Measurements from ENCODE around the gene KIF5B.
"Not testable (repeated sequence)": the region's sequence is repeated elsewhere in the genome, so short reads cannot be mapped to it uniquely, and the experiment has no call there.

The KIF5B gene

DNA sequence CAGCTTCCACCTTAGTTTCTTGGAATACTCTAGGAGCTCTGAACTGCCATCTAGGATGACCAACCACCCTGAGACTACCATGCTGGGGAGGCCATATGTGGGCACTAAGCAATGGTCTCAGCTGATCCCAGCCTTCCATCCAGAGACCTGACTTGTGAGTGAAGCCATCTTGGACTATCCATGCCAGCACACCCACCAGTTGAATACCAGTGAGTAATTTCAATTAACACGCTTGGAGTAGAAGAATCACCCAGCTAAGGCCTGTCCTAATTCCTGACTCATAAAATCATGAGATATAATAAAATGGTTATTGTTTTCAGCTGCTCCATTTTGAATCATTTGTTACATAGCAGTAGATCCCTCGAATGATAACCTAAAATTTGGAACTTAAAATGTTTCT is 5.2 kb upstream of the KIF5B start:
- DNase-seq (ENCODE audit: insufficient read length, low spot score) (no peak), FAIRE-seq (no peak)

DNA sequence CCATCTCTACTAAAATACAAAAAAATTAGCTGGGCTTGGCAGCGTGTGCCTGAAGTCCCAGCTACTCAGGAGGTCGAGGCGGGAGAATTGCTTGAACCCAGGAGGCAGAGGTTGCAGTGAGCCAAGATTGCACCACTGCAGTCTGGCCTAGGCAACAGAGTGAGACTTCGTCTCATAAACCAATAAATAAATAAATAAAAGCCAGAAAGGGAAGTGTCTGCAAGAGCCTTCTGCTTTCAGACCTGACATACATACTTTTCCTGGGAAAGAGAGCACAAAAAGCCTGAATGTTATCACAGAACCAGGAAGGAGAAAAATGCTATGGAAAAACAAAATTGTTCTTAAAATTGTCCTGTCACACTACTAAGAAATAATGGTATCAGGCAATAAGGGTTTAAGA is 4.1 kb upstream of the KIF5B start:
- FAIRE-seq (no peak), DNase-seq (ENCODE audit: insufficient read length, low spot score) (no peak)

DNA sequence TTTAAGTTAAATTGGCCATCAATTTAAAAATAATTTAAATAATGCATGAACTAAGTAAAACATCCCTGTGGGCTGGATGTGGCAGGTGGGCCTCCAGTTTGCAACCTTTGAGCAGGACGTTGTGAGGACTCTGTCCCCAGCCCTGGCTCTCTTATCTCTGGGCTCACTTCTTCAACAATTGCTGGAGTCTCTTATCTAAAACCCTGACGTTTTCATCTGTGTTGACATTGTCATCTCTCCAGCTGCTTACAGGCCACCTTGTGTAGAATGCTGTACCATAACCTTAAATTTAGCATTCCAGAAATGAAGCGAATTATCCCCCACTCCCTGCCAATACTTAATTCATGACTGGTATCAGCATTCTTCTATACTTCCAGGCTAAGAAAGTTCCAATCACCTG is 3.2 kb upstream of the KIF5B start:
- FAIRE-seq, result no peak
- DNase-seq (ENCODE audit: insufficient read length, low spot score), result no peak

DNA sequence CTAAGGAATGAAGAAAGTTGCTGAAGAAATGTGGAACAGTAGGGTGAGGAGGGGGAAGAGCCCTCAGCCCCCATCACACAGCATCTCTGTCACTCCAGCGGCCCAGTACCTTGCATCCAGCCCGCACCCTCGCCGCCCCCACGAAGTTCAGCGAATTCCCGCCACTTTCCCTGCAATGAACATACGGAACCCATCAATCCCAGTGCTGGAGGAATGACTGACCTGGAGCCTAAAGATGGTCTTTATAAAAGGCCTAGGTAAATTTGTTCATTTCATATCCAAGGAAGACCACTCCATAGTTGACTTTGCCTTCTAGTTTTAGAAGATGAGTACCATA is 779 bp upstream of the KIF5B start:
- FAIRE-seq, result no peak
- no peak for DNase-seq (ENCODE audit: insufficient read length, low spot score)

DNA sequence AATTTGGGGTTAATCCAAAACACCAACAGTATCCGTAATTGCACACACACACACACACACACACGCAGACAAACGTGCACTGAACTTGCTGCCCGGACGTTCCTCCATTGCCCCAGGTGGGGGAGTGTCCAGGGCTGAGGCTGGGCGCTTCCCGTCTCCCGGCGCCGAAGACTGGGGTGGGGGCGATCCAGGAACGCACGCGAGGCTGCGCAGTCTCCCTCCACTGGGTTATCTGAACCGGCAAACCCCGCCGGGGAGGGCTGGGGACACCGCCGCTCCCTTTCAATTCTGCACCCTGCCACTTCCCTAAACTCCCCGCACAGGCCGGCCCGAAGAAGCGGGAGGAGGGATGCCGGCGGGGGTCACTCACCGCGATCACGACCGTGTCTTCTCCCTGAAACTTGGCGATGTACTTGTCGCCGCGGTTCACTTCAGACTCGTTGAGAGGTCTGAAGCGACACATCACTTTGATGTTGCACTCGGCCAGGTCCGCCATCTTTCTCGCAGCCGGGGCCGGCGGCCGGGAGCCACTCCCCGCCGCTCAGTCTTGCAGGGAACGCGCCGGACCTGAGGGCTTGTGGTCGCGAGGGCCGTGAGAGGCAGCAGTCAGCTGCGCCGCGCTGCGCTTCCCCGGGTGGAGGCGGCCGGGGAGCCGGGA is 618 bp downstream of the KIF5B start:
- FAIRE-seq (peak; percentile 11), DNase-seq (ENCODE audit: insufficient read length, low spot score) (peak; percentile 25)

DNA sequence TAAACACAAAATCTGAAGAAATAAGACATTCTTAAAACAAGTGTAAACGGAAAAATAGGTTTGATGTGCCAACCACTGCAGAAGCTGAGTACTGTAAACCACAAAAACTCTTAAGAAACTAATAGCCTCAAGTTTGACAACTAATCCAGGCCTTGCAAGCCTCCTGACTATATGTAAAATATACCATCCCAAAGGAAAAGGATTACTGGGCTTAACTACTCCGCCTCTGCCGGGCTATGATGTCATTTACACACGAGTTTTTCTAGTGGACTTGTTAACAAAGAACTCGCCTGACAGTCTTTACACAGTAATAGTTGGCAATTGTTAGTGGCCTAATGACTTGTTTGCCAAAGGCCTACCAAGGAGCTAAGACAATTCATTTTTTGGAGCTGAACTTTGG is 2.1 kb downstream of the KIF5B start:
- DNase-seq (ENCODE audit: insufficient read length, low spot score) (no peak), FAIRE-seq (no peak)

DNA sequence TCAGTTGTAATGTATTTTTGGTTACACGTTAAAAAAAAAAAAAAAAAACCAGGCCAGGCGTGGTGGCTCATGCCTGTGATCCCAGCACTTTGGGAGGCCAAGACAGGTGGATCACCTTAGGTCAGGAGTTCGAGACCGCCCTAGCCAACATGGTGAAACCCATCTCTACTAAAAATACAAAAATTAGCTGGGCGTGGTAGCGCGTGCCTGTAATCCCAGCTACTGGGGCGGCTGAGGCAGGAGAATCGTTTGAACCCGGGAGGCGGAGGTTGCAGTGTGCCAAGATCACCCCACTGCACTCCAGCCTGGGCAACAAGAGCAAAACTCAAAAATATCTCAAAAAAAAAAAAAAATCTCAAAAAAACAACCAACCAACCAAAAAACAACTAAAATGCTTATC is 2.8 kb downstream of the KIF5B start:
- not testable (repeated sequence) for DNase-seq (ENCODE audit: insufficient read length, low spot score); FAIRE-seq

DNA sequence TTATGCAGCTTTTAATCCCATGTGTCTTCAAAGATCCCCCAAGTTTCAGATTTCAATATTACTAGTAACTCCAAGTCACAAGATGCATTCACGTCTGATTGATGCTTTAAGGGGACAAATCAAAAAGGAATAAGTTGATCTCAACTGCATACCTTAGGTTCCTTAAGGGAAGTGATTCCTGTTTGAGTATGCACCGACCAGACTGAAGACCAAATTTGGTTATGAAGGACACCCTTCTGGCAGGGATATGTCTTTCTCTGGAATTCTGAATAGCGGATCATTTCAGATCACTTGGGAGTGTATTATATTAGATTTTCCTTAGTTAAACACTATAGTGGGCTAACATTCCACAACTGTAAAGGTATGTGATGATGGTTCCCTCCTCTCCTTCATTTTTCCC is 4.3 kb downstream of the KIF5B start:
- FAIRE-seq (no peak), DNase-seq (ENCODE audit: insufficient read length, low spot score) (no peak)

DNA sequence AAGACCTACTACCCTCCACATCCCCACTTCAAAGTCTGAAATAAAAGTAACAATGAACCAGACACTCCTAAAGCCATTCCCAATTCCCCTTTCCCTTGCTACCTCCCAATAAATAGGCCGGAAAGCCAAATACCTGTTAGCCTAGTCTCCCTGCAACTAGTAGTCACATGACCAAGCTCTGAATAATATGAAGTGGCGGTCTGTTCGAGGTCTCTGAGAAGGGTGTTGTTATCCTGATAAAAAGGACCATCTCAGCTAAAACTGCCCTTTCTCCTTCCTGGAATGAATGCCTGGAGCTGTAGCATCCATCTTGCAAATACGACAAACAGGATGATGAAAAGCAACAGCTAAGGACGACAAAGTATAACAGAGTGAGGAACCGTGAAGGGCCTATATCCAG is 6.0 kb downstream of the KIF5B start:
- no peak for DNase-seq (ENCODE audit: insufficient read length, low spot score)
- no peak for FAIRE-seq

DNA sequence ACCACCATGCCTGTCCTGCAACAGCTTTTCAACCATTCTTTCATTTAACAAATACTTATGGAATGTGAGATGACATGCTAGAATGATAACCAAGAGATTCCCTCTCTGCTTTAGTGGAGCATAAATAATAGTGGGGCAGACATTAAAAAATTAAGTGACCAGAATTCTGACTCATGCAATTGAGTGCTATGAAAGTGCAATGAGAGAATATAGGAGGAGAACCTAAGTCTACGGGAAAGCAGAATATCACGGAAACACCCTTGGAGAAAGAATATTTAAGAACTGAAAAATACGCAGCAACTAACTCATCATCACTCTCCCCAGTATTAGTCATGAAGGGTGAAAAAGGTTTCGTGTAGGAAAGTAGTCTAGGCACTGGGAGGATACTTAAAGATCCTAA is 7.1 kb downstream of the KIF5B start:
- no peak for DNase-seq (ENCODE audit: insufficient read length, low spot score)
- no peak for FAIRE-seq

DNA sequence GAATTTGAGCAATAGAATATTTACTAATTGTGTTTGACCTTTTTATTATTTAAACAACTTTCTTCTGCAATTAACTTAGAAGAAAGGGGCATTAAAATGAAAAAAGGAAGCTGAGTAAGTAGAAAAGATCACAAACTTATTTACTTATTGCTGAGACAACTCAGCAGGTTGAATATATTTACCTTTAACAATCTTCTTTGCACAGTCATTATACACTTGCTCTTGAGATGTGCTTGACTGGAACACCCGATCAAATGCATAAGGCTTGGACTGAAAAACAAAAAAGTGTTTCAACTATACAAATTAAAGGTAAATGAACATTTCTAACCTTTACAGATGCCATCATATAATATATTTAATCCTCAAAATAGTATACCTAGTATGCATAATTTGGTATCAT is 7.9 kb downstream of the KIF5B start:
- no peak for DNase-seq (ENCODE audit: insufficient read length, low spot score)
- FAIRE-seq, result no peak

DNA sequence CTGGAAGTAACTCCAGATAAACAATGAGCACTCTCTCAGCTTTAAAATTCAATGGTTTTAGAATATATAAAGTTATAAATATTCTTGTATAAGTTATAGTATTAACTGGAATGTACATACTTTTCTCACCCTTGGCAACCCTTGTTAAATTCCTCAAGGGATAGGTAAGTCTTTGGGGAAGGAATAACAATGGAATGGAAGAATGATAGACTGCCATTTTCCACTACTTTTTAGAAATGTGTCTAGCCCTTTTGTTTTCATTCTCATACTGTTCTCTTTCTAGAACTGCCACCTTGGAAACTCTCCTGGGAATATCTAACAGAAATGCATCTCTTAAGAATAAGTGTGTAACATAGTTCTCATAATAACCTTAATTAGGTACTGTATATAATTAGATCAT is 8.3 kb downstream of the KIF5B start:
- no peak for FAIRE-seq
- no peak for DNase-seq (ENCODE audit: insufficient read length, low spot score)

DNA sequence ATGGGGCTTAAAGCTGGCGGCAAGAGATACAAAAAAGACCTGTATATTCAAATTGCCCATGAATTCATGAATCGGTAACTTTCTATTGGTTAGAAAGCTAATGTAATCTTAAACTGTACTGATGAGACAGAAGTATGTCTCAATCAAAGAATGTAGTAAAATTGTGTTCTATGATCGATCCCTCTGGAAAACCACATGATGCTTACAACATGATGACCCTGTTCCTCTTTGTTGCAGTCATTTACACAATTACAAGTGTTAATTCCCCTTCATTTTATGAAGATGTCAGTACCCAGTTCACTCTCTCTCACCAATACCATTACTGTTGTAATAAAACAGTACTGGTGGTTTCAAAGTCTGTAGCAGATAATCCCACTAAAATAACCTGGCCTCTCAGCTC is 10.1 kb downstream of the KIF5B start:
- DNase-seq (ENCODE audit: insufficient read length, low spot score), result no peak
- FAIRE-seq, result no peak

DNA sequence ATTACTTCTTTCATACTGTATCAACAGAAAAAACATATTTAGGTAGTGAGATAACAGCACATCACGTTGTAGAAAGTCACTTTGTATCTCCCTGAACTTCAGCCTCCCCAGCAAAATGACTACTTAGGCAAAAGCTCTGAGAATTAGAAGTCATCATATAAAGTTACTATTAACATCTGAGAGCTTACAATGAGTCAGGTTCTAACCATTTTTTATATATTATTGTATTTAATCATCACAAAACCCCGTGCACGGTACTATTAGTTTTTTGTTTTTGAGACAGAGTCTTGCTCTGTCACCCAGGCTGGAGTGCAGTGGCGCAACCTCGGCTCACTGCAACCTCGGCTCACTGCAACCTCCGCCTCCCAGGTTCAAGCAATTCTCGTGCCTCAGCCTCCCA is 13.5 kb downstream of the KIF5B start:
- DNase-seq (ENCODE audit: insufficient read length, low spot score), result not testable (repeated sequence)

DNA sequence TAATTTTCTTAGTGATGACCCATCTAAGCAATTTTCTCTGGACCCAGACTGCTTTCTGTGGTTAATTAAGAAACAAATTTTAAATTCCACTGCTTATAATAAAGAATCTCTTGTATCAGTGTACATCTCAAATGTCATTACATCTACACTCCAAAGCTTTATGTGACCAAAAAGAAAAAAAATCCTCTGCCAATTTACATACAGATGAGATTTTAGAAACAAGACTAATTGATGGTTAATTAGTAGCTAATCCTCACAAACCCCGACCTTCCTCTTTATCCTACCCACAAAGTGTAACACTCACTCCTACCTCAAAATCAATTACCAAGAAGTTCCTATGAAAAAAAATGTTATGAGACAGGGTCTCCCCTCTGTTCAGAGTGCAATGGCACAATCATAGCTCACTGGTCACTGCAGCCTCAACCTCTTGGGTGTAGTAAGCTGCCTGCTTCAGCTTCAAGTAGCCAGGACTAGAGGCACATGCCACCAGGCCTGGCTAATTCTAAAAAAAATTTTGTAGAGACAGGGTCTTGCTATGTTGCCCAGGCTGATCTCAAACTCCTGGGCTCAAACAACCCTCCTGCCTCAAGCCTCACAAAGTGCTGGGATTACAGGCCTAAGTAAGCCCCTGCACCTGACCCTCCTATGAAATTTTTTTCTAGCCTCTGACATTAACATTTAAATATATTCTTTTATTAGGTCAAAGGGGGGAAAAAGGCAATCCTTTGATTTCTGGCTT is 14.8 kb downstream of the KIF5B start:
- DNase-seq (ENCODE audit: insufficient read length, low spot score) (no peak), FAIRE-seq (no peak)

More for the DNA sequence above, 13.5 kb downstream of the KIF5B start:
- not testable (repeated sequence) for FAIRE-seq

DNA sequence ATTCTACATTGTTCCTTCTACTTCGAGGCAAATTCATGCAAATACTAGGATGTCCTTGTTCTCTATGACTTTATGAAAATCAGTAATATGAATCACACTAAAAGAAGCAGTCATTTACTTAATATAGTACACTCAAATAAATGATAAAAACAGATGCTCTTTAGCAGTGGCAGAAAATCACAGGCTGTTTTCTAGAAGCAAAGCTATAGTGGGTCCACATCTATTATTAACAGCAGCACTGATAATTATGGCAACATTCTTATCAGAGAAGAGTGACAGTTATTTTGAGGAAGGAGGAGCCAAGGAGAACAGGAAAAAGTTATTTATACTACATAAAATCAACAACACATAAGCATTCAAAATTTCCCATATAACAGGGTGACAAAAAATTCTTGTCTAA is 16.5 kb downstream of the KIF5B start:
- DNase-seq (ENCODE audit: insufficient read length, low spot score) (no peak), FAIRE-seq (no peak)

DNA sequence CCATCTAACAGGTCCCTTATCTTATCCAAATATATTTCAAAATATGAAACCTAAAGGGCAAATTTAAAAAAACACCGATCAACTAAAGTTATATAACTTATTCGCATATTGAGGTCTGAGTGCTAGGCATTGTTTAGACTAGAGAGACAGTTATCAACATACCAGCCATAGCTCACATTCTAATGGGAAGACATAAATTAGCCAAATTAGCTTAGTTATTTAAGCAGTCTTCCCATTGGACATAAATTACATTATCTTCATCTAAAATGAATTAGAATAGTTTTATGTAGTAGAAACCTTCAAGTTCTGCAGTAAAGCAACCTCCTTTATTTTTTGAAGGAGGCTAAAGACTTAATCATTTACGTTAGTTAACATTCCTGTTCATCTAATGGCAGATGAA is 17.4 kb downstream of the KIF5B start:
- FAIRE-seq (no peak), DNase-seq (ENCODE audit: insufficient read length, low spot score) (no peak)

DNA sequence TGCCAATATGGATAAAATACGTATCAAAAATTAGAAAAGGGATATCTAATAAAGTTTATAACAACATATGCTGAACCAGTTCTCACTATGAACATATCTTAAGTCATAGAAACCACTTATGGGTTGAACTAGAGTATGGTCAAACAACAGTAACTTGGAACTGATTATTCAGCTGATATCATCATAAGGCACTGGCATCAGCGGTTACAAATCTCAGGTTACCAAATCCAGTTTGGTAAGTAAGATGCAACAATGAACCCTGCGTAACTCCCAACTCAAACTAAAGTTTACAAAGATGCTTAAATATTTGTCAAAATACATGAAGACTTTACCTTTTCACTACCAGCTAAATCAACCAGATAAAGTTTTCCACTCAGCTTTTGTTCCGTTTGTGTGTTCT is 19.3 kb downstream of the KIF5B start:
- FAIRE-seq, result no peak
- no peak for DNase-seq (ENCODE audit: insufficient read length, low spot score)

DNA sequence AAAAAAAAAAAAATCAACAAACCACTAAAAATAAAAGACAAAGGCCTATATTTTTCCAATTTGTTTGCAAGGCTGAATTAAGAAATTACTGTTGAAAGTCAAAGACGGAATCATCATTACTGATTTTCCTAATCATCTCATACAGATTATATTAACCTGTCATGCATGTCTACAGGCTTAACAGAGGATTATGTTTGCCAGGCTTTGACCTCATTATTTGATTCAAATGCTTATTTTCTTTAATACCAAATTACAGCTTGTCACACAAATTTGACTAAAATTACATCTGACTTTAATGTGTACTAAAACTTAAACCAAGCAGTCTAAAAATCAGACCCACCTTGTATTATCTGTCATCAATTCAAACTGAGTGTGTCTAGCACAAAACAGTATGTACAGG is 21.2 kb downstream of the KIF5B start:
- FAIRE-seq (no peak), DNase-seq (ENCODE audit: insufficient read length, low spot score) (no peak)

DNA sequence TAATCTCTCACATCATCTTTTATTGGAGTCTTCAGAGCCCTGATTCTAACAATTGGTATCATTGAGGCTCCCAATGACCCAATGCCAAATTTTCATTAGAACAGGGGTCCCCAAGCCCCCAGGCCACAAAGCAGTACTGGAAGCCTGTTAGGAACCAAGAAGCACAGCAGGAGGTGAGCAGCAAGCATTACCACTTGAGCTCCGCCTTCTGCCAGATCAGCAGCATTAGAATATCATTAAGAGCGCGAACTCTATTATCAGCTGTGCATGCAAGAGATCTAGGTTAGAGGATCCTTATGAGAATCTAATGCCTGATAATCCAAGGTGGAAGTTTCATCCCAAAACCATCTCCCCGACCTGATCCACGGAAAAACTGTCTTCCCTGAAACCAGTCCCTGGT is 23.1 kb downstream of the KIF5B start:
- no peak for FAIRE-seq
- no peak for DNase-seq (ENCODE audit: insufficient read length, low spot score)

DNA sequence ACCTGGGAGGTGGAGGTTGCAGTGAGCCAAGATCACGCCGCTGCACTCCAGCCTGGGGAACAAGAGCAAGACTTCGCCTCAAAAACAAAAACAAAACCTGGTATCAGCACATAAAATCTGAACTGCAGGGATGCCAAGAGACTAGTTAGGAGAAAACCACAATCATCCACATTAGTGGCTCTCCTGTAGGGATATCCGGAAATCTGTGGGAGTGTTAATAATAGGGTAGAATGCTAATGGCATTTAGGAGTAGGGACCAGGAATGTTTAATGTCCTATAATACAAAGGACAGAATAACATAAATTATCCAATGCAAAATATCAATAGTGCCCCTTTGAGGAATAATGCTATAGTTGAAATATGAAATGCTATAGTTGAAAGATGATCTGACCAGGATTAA is 24.3 kb downstream of the KIF5B start:
- FAIRE-seq (no peak), DNase-seq (ENCODE audit: insufficient read length, low spot score) (no peak)

DNA sequence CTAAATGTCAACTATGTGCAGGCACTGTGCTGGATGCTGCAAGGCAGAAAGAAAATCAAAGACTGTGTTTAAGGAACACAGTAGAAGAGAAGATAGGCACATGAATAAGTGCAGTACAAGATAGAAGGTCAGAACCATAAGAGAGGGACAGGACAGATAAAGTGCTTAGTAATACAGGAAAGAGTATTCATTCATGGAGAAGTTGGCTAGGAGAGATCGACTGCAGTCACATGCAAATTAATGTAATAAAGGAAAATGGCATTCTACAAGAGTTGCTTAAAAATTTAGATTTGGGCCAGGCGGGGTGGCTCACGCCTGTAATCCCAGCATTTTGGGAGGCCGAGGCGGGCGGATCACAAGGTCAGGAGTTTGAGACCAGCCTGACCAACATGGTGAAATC is 24.8 kb downstream of the KIF5B start:
- FAIRE-seq, result no peak
- no peak for DNase-seq (ENCODE audit: insufficient read length, low spot score)

DNA sequence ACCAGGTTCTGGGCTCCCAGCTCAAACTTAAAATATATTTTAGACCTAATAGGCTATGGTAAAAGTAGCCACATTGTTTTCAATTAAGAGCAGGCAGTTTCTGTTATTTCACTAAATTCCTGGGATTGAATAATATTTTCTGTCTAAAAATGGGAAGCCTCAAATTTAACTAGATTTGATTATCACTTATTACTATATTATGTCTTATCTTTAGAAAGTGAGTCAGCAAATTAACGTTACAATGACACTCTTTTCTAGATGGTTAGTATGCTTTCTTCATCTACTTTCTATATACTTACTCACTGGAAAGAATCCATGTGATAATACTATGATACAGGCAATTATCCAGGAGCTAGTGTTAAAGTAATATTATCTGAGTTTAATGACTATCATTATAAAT is 27.5 kb downstream of the KIF5B start:
- DNase-seq (ENCODE audit: insufficient read length, low spot score) (no peak), FAIRE-seq (no peak)
